Measurements from ENCODE around the gene TTC36.

TTC36 gene

DNA sequence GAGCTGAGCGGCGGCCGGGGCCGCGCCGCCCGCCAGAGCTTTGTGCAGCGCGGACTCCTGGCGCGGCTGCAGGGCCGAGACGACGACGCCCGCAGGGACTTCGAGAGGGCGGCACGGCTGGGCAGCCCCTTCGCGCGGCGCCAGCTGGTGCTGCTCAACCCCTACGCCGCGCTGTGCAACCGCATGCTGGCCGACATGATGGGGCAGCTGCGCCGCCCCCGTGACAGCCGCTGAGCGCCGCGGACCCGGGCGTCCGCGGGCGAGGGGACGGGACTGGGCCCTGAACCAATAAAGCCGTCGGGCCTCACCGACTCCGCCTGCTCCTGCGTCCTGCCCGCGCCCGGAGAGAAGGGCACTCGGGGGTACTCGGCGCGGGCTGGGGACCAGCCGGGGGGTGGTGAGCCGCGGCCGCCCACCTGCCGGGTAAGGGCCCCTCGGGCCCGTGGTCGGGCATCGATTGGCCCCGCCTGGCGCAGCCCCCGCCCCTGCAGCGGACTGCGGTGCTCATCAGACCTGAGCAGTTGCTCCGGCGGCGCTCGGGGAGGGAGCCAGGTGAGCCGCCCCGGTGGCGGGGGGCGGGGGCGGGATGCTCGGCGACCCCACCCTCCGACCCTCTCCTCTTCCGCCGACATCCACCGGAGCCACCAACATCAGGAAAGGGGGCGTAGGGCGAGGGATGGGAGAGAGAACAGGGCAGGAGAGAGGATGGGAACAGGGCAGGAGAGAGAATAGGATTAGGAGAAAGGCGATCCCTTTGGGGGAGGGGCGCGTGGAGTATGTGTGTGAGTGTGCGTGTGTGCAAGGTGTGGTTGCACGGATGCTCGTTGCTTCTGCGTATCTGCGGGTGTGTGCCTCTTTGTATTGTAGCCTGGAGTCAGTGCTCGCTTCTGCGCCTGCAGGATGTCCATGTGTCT, 3.7 kb downstream of the TTC36 start, which contains the start of gene TMEM25:
TMEM25 (plus strand) TSS at position 510 of the 914 bp plus-strand sequence. CDS start 610 bp downstream, outside the sequence.
- no peak within 1 kb of the TSS for H3K27ac ChIP-seq (ENCODE audit: low read depth, low read length)
- peaks cover 3 to 47% (median 29%) of the 10 kb centered on the region in 5 donors for H3K4me1 ChIP-seq (ENCODE audit: control insufficient read depth in 5 of 5, insufficient read depth in 5 of 5, low read length in 5 of 5)
- no peaks in the 10 kb centered on the region for H3K36me3 ChIP-seq (ENCODE audit: control insufficient read depth in 5 of 5, insufficient read depth in 5 of 5, low read length in 5 of 5)

DNA sequence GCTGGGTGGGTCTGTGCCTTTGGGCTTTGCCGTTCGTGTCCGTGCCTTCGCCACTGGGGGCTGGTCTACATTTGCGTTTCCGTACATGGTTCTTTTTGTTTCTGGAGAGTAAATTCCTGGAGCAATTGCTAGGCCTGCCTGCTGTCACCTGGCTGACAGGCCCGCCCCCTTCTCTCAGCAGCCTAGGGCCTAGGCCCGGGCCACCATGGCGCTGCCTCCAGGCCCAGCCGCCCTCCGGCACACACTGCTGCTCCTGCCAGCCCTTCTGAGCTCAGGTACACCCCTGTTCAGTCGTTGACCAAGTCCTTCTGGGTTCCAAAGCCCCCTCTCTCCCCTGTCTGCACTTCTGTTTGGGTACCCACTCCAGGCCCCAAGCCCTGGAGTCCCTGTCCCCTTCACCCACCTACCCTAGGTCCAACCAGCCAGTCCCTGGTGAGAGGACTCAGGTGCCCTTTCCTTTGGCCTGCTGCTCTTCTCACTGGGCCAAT, 4.4 kb downstream of the TTC36 start:
- H3K9ac ChIP-seq (ENCODE audit: low read length in 5 of 5): peak overlapping the region in 2 of 5 donors; percentile 34 to 72
- no peaks in the 10 kb centered on the region for H3K9me3 ChIP-seq (ENCODE audit: control insufficient read depth in 5 of 5, low read length in 5 of 5)
- no peaks in the 10 kb centered on the region for H3K27me3 ChIP-seq (ENCODE audit: control insufficient read depth in 5 of 5, insufficient read depth in 4 of 5, low read length in 5 of 5)
- H3K4me3 ChIP-seq (ENCODE audit: low read depth in 1 of 5, low read length in 5 of 5): peak overlapping the region; percentile 64 to 75 (median 72)
- peaks cover 3 to 41% (median 29%) of the 10 kb centered on the region in 5 donors for H3K4me1 ChIP-seq (ENCODE audit: control insufficient read depth in 5 of 5, insufficient read depth in 5 of 5, low read length in 5 of 5)
- no peak overlapping the region for H3K27ac ChIP-seq (ENCODE audit: low read depth, low read length)
- no peaks in the 10 kb centered on the region for H3K36me3 ChIP-seq (ENCODE audit: control insufficient read depth in 5 of 5, insufficient read depth in 5 of 5, low read length in 5 of 5)

More for the DNA sequence above, 3.7 kb downstream of the TTC36 start, which contains the start of gene TMEM25:
- Histone ChIP-seq H3K9ac (ENCODE audit: low read length in 5 of 5) (peak within 1 kb of the TSS in 4 of 5 donors; percentile 13 to 83 (median 72)), H3K27me3 (ENCODE audit: control insufficient read depth in 5 of 5, insufficient read depth in 4 of 5, low read length in 5 of 5) (no peaks in the 10 kb centered on the region), H3K9me3 (ENCODE audit: control insufficient read depth in 5 of 5, low read length in 5 of 5) (no peaks in the 10 kb centered on the region), H3K4me3 (ENCODE audit: low read depth in 1 of 5, low read length in 5 of 5) (peak within 1 kb of the TSS; percentile 64 to 81 (median 73))

DNA sequence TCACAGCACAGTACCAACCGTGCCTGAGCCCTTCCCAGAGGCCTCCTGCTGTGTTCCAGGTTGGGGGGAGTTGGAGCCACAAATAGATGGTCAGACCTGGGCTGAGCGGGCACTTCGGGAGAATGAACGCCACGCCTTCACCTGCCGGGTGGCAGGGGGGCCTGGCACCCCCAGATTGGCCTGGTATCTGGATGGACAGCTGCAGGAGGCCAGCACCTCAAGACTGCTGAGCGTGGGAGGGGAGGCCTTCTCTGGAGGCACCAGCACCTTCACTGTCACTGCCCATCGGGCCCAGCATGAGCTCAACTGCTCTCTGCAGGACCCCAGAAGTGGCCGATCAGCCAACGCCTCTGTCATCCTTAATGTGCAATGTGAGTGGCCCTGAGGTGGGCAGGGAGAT, 4.8 kb downstream of the TTC36 start:
- Histone ChIP-seq H3K4me3 (ENCODE audit: low read depth in 1 of 5, low read length in 5 of 5) (no peak overlapping the region), H3K9ac (ENCODE audit: low read length in 5 of 5) (no peak overlapping the region), H3K4me1 (ENCODE audit: control insufficient read depth in 5 of 5, insufficient read depth in 5 of 5, low read length in 5 of 5) (peaks cover 3 to 36% (median 25%) of the 10 kb centered on the region in 5 donors), H3K9me3 (ENCODE audit: control insufficient read depth in 5 of 5, low read length in 5 of 5) (no peaks in the 10 kb centered on the region), H3K36me3 (ENCODE audit: control insufficient read depth in 5 of 5, insufficient read depth in 5 of 5, low read length in 5 of 5) (no peaks in the 10 kb centered on the region), H3K27ac (ENCODE audit: low read depth, low read length) (no peak overlapping the region), H3K27me3 (ENCODE audit: control insufficient read depth in 5 of 5, insufficient read depth in 4 of 5, low read length in 5 of 5) (no peaks in the 10 kb centered on the region)

DNA sequence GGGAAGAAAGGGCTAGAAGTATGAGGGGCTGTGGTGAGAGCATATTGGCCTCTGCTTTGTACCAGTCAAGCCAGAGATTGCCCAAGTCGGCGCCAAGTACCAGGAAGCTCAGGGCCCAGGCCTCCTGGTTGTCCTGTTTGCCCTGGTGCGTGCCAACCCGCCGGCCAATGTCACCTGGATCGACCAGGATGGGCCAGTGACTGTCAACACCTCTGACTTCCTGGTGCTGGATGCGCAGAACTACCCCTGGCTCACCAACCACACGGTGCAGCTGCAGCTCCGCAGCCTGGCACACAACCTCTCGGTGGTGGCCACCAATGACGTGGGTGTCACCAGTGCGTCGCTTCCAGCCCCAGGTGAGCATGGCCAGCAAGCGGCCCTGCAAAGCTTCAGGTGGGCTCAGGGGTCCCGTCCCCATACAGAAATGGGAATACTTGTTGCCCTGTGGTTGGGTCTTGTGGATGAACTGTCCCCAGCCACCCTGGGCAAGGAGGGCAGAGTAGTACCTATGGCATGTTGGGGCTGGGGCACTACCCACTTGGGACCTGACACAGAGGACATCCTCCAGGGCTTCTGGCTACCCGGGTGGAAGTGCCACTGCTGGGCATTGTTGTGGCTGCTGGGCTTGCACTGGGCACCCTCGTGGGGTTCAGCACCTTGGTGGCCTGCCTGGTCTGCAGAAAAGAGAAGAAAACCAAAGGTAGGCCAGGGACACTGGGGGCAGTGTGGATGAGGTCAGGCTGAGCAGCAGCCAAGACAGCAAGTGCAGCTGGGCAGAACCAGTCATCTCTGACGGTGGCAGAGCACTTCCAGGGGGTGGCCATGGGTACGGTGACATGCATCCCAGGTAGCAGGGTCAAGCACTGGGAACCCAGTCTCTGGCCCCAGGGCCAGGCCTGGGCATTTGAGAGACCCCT, 5.8 kb downstream of the TTC36 start:
- H3K9ac ChIP-seq (ENCODE audit: low read length in 5 of 5): no peak overlapping the region
- H3K9me3 ChIP-seq (ENCODE audit: control insufficient read depth in 5 of 5, low read length in 5 of 5): no peaks in the 10 kb centered on the region
- no peak overlapping the region for H3K27ac ChIP-seq (ENCODE audit: low read depth, low read length)
- H3K4me1 ChIP-seq (ENCODE audit: control insufficient read depth in 5 of 5, insufficient read depth in 5 of 5, low read length in 5 of 5): peaks cover 3 to 28% (median 21%) of the 10 kb centered on the region in 5 donors
- H3K27me3 ChIP-seq (ENCODE audit: control insufficient read depth in 5 of 5, insufficient read depth in 4 of 5, low read length in 5 of 5): no peaks in the 10 kb centered on the region
- no peak overlapping the region for H3K4me3 ChIP-seq (ENCODE audit: low read depth in 1 of 5, low read length in 5 of 5)
- no peaks in the 10 kb centered on the region for H3K36me3 ChIP-seq (ENCODE audit: control insufficient read depth in 5 of 5, insufficient read depth in 5 of 5, low read length in 5 of 5)

DNA sequence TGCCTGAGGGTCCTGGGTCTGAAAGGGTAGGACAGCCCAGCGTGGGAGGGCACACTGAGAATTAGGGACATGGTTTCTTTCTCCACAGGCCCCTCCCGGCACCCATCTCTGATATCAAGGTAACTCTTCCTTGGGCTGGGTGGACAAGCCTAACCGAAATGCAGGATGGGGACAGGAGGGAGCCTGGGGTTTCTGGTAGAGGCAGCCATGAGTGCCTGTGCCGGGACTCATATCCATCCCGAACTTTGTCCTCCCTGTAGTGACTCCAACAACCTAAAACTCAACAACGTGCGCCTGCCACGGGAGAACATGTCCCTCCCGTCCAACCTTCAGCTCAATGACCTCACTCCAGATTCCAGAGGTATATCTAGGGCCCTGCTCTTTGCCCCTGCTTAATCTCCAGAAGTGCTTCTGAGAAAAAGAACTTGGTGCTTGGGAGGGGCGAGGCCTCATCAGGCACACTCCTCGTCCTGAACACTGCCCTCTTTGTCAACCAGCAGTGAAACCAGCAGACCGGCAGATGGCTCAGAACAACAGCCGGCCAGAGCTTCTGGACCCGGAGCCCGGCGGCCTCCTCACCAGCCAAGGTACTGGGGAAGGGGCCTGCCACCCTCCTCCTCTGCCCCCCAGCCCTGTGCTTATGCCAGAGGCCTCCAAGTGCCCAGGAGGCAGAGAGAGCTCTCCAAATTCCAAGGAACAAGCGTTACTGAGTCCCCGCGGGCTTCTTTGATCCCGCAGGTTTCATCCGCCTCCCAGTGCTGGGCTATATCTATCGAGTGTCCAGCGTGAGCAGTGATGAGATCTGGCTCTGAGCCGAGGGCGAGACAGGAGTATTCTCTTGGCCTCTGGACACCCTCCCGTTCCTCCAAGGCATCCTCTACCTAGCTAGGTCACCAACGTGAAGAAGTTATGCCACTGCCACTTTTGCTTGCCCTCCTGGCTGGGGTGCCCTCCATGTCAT, 6.8 kb downstream of the TTC36 start:
- H3K9me3 ChIP-seq (ENCODE audit: control insufficient read depth in 5 of 5, low read length in 5 of 5): no peaks in the 10 kb centered on the region
- peaks cover 3 to 23% (median 21%) of the 10 kb centered on the region in 5 donors for H3K4me1 ChIP-seq (ENCODE audit: control insufficient read depth in 5 of 5, insufficient read depth in 5 of 5, low read length in 5 of 5)
- no peak overlapping the region for H3K27ac ChIP-seq (ENCODE audit: low read depth, low read length)
- H3K36me3 ChIP-seq (ENCODE audit: control insufficient read depth in 5 of 5, insufficient read depth in 5 of 5, low read length in 5 of 5): no peaks in the 10 kb centered on the region
- H3K27me3 ChIP-seq (ENCODE audit: control insufficient read depth in 5 of 5, insufficient read depth in 4 of 5, low read length in 5 of 5): no peaks in the 10 kb centered on the region
- H3K4me3 ChIP-seq (ENCODE audit: low read depth in 1 of 5, low read length in 5 of 5): no peak overlapping the region
- H3K9ac ChIP-seq (ENCODE audit: low read length in 5 of 5): no peak overlapping the region

DNA sequence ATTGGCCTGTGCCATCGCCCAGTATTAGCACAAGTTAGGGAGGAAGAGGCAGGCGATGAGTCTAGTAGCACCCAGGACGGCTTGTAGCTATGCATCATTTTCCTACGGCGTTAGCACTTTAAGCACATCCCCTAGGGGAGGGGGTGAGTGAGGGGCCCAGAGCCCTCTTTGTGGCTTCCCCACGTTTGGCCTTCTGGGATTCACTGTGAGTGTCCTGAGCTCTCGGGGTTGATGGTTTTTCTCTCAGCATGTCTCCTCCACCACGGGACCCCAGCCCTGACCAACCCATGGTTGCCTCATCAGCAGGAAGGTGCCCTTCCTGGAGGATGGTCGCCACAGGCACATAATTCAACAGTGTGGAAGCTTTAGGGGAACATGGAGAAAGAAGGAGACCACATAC, 8.0 kb downstream of the TTC36 start:
- no peak overlapping the region for H3K4me3 ChIP-seq (ENCODE audit: low read depth in 1 of 5, low read length in 5 of 5)
- H3K27ac ChIP-seq (ENCODE audit: low read depth, low read length): no peak overlapping the region
- no peaks in the 10 kb centered on the region for H3K36me3 ChIP-seq (ENCODE audit: control insufficient read depth in 5 of 5, insufficient read depth in 5 of 5, low read length in 5 of 5)
- H3K9me3 ChIP-seq (ENCODE audit: control insufficient read depth in 5 of 5, low read length in 5 of 5): no peaks in the 10 kb centered on the region
- no peaks in the 10 kb centered on the region for H3K27me3 ChIP-seq (ENCODE audit: control insufficient read depth in 5 of 5, insufficient read depth in 4 of 5, low read length in 5 of 5)
- no peak overlapping the region for H3K9ac ChIP-seq (ENCODE audit: low read length in 5 of 5)
- peaks cover under 1 to 16% (median 12%) of the 10 kb centered on the region in 5 donors for H3K4me1 ChIP-seq (ENCODE audit: control insufficient read depth in 5 of 5, insufficient read depth in 5 of 5, low read length in 5 of 5)

DNA sequence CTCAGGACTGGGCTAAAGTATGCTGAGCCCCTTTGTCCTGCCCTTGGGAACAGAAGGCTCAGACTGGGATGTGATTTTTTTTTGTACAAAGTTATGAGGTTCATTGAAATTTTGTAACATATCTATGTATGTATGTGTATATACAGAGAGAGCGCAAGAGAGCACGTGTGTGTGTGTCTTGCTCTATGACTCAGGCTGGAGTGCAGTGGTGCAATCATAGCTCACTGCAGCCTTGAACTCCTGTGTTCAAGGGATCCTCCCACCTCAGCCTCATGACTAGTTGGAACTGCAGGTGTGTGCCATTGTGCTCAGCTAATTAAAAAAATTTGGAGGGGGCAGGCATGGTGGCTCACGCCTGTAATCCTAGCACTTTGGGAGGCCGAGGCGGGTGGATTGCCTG, 9.5 kb downstream of the TTC36 start:
- Histone ChIP-seq H3K27me3 (ENCODE audit: control insufficient read depth in 5 of 5, insufficient read depth in 4 of 5, low read length in 5 of 5) (no peaks in the 10 kb centered on the region), H3K4me3 (ENCODE audit: low read depth in 1 of 5, low read length in 5 of 5) (no peak overlapping the region), H3K4me1 (ENCODE audit: control insufficient read depth in 5 of 5, insufficient read depth in 5 of 5, low read length in 5 of 5) (peaks cover 0 to 2% (median 2%) of the 10 kb centered on the region in 5 donors)

DNA sequence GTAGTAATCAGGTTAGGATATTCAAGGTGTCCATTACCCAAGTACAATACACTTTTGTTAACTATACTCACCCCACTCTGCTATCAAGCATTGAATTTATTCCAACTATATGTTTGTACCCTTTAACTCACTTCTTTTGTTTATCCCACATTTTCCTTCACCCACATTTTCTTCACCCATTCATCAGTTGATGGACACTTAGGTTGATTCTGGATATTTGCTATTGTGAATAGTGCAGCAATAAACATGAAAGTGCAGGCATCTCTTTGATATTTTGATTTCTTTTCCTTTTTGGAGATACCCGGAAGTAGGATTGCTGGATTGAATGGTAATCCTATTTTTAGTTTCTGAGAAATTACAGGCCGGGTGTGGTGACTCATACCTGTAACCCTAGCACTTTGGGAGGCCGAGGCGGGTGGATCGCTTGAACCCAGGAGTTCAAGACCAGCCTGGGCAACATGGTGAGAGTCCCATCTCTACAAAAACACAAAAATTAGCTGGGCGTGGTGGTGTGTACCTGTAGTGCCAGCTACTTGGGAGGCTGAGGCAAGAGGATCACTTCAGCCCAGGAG, 10.2 kb downstream of the TTC36 start:
- Histone ChIP-seq H3K36me3 (ENCODE audit: control insufficient read depth in 5 of 5, insufficient read depth in 5 of 5, low read length in 5 of 5) (peaks cover 0 to 3% (median 0%) of the 10 kb centered on the region in 5 donors), H3K27ac (ENCODE audit: low read depth, low read length) (no peak overlapping the region), H3K9me3 (ENCODE audit: control insufficient read depth in 5 of 5, low read length in 5 of 5) (no peaks in the 10 kb centered on the region), H3K9ac (ENCODE audit: low read length in 5 of 5) (no peak overlapping the region), H3K27me3 (ENCODE audit: control insufficient read depth in 5 of 5, insufficient read depth in 4 of 5, low read length in 5 of 5) (no peaks in the 10 kb centered on the region), H3K4me3 (ENCODE audit: low read depth in 1 of 5, low read length in 5 of 5) (no peak overlapping the region), H3K4me1 (ENCODE audit: control insufficient read depth in 5 of 5, insufficient read depth in 5 of 5, low read length in 5 of 5) (no peaks in the 10 kb centered on the region)

More for the DNA sequence above, 9.5 kb downstream of the TTC36 start:
- Histone ChIP-seq H3K9ac (ENCODE audit: low read length in 5 of 5) (no peak overlapping the region), H3K27ac (ENCODE audit: low read depth, low read length) (no peak overlapping the region), H3K36me3 (ENCODE audit: control insufficient read depth in 5 of 5, insufficient read depth in 5 of 5, low read length in 5 of 5) (peaks cover 0 to 2% (median 0%) of the 10 kb centered on the region in 5 donors), H3K9me3 (ENCODE audit: control insufficient read depth in 5 of 5, low read length in 5 of 5) (no peaks in the 10 kb centered on the region)

Measured in subcutaneous abdominal adipose tissue (tissue), 5 donors.